Adrenal gland (tissue), 5 donors: ENCODE results near the gene EIF2S3.

ENCODE experiments used
- CTCF ChIP-seq, 6 experiments: fragments of 450-650 bp in 4 of 6; fragments of 200-600 bp in 2 of 6; sonication (generic) in 1 of 6; IDR thresholded peaks; 1 replicate in 5 of 6; 2 replicates in 1 of 6; pipeline versions ENCODE4 v1.5.1 to v1.8.0; 2016 to 2021; ENCODE audit warnings: antibody characterized with exemption in 6 of 6, mild to moderate bottlenecking in 2 of 6, moderate library complexity in 1 of 6
- POLR2A ChIP-seq, 2 donors: fragments of 450-650 bp; IDR thresholded peaks; one replicate each; pipeline ENCODE4 v1.6.1; 2017; ENCODE audit warnings: antibody characterized with exemption in 2 of 2, mild to moderate bottlenecking in 2 of 2, moderate library complexity in 1 of 2
- donor health status: DM: no; HTN: no; CAD: no.

DNA sequence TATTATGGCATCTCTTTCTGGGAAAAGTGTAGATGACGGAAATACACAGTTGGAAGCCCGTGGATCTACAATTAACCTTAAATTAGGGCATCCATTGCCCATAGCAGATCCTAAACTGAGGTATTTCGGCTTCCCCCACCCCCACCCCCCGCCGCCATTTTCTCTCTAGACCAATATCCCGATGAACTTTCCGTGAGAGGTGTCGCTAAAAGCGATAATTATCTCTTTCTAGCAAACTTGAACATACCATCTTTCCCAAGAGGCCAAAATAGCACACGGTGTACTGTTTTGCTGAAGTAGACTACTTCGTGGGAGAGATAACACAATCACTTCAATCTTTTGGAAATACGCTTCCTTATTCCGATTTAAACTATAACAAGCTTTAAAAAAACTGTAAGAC lies 28.3 kb upstream of the EIF2S3 start:
- TF ChIP-seq CTCF (IDR thresholded peaks at IDR 0.05) (no peak), POLR2A (IDR thresholded peaks at IDR 0.05) (no peak)
